KBM-7 (cell line): ENCODE data around the gene S100G.

Experiments used
- DNase-seq: peaks from one replicate; pipeline ENCODE4 v3.0.0-alpha.2; 2015
- in situ Hi-C: fragments of 300-500 bp; cut with MboI; formaldehyde crosslinking; loops from 2 replicates; pipeline ENCODE4 v1.14.3; 2020; ENCODE audit warnings: low sequenced_read_pairs, low pct_unique_long_range_greater_than_20kb, mixed read lengths

S100G gene

DNA sequence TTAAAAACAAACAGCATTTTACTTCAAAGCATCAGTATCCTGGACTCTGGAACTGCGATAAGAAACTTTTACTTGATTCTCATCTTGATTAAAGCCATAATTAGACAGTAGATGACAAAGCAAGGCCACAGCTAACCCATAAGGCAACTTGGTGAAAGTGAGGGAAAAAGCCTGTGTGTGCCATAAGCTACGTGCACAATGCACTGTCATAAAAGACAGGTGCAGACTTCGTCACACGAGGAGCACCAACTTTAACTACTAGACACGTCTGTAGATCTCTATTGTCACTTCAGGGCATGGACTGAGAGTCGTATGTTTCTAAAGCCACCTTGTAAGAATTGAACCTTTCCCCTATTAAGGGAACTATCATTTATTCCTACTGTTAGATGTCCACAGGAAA is 49.4 kb downstream of the S100G start:
- in situ Hi-C loops: no loop called here
- no peak for DNase-seq

GRCh38 chrX:16700734-16701133 is 50.8 kb downstream of the S100G start:
- in situ Hi-C loops: no loop called here
- DNase-seq: no peak

- no peak for DNase-seq
- in situ Hi-C loops: no loop called here
Observed at GRCh38 chrX:16702700-16703599, 53.0 kb downstream of the S100G start.
